Measurements from ENCODE around the gene CTSZ. TPM values are rescaled to one million over a fixed set of nuclear protein-coding genes. Genes with fewer than 3 reads are reported as not detected.

CTSZ gene
- total RNA-seq, 2 donors from 2014 or later: 93.6 to 130 TPM

DNA sequence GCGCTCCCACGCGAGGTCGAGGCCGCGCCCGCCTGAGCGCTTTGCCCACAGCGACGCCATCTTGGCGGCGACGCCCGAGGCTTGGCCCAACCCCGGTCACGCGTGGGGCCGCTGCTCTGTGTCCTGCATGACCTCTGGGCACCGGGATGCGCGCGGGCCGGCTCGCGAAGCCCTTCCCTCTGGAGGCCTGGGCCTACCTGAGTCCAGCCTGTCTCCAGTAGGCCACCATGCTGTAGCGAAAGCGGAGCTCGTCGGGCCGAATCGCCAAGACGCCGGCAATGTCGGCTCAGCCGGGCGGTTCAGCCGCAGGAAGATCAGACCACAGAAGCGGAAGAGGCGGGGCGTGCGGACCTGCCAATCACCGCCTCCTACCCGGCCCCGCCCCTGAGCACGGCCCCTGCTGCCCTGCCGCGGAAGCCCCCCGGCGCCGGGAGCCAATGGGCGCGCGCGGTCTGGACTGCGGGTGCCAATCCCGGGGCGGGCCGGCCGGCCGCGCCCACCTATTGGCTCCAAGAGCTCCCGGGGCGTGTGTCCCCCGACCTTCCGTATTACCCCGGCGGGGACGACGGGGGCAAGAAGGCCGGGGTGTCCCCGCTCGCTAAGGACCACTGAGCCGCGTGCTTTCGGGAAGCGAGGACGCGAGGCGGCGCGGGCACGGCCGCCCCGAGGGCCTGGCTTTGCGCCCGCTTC, 25.1 kb upstream of the CTSZ start, which contains the start of gene ATP5F1E:
TSS of gene ATP5F1E (minus strand) at position 313 of the 690 bp plus-strand sequence. CDS start at position 229, 84 bp downstream.
- WGBS: 0% methylated on average over 34 of the region's 86 CpGs
- peak; percentile 95 for DNase-seq (ENCODE audit: low spot score)
- TF ChIP-seq POLR2AphosphoS5 (IDR thresholded peaks at IDR 0.05) (peak; percentile 77), POLR2A (IDR thresholded peaks at IDR 0.05) (peak; percentile 71)
- TF ChIP-seq, protein P1, sequence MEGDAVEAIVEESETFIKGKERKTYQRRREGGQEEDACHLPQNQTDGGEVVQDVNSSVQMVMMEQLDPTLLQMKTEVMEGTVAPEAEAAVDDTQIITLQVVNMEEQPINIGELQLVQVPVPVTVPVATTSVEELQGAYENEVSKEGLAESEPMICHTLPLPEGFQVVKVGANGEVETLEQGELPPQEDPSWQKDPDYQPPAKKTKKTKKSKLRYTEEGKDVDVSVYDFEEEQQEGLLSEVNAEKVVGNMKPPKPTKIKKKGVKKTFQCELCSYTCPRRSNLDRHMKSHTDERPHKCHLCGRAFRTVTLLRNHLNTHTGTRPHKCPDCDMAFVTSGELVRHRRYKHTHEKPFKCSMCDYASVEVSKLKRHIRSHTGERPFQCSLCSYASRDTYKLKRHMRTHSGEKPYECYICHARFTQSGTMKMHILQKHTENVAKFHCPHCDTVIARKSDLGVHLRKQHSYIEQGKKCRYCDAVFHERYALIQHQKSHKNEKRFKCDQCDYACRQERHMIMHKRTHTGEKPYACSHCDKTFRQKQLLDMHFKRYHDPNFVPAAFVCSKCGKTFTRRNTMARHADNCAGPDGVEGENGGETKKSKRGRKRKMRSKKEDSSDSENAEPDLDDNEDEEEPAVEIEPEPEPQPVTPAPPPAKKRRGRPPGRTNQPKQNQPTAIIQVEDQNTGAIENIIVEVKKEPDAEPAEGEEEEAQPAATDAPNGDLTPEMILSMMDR (IDR thresholded peaks at IDR 0.05): peak in 2 of 4 experiments; percentile 5 to 7
- no peaks in the 10 kb centered on the region for H3K9me3 ChIP-seq
- peak within 1 kb of the TSS; percentile 66 to 68 for H3K4me3 ChIP-seq
- H3K4me1 ChIP-seq (replicated peaks): peaks cover 7% of the 10 kb centered on the region
- H3K27me3 ChIP-seq (replicated peaks; ENCODE audit: insufficient read depth): no peaks in the 10 kb centered on the region
- intact Hi-C loops (cut with DNase I): loop anchor here (5.0 kb wide), 3 partner anchors 50 to 140 kb away; partner anchors contain the start of gene NELFCD
- no peaks in the 10 kb centered on the region for H3K36me3 ChIP-seq
- H3K27ac ChIP-seq: peak within 1 kb of the TSS; percentile 84

DNA sequence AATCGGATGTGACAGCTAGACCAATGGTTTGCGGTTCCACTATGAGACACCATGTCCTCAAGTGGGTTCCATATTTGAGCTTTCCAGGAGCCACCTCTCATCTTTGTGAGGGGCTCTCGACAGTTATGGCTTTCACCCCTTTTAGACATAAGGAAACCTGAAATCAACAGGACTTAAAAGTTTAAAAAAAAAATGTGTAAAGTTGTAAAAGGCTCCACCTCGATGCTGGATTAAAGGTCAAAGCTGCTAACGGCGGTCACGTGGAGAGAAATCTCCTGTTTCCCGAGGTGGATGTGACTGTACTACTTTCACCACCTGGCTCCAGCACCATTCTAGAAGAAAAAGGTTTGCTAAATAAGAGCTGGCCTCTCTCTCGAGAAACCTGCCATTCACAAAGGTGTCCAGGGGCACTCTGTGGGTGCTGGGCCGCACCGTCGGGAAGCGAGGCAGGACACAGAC, 24.5 kb upstream of the CTSZ start:
- H3K4me3 ChIP-seq: peak overlapping the region; percentile 66 to 68
- H3K27ac ChIP-seq: peak overlapping the region; percentile 84
- H3K4me1 ChIP-seq (replicated peaks): peaks cover 7% of the 10 kb centered on the region
- intact Hi-C loops (cut with DNase I): loop anchor here (5.0 kb wide), 3 partner anchors 49 to 139 kb away; partner anchors contain the start of gene NELFCD
- no peak for TF ChIP-seq POLR2A (IDR thresholded peaks at IDR 0.05)
- no peak for DNase-seq (ENCODE audit: low spot score)
- H3K27me3 ChIP-seq (replicated peaks; ENCODE audit: insufficient read depth): no peaks in the 10 kb centered on the region
- H3K9me3 ChIP-seq: no peaks in the 10 kb centered on the region
- 14% methylated on average over 13 of the region's 13 CpGs for WGBS
- no peaks in the 10 kb centered on the region for H3K36me3 ChIP-seq

DNA sequence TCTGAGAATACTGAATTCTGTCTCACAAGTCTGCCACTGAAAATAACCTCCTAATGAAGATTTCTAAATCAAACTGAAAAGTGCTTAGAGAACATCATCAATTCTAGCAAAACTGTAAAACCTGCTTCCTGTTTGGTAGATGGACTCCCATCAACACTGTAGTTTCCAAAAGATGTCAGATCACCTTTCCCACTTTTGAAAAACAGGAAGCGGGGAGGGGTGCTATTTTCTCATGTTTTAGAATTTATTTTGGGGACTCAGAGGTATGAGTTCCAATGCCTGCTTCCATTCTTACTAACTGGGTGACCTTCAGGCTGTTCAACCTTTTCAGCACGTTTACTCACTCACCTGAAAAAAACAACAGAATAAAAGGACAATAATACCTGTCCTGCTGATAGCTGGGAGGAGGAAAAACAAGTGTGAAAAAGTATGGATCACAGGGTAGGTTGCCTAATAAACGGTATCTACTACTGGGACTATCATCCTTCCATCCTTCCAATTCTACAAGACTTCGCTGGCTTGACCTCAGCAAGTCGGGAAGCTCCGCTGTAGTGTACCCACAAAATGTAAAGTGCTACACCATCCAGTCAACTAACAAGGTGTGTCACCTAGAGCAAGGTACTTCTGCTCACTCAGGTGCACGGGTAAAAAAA, 24.0 kb upstream of the CTSZ start:
- WGBS: 71% methylated on average over 7 of the region's 7 CpGs
- Histone ChIP-seq H3K27ac (no peak overlapping the region), H3K4me1 (replicated peaks) (peaks cover 7% of the 10 kb centered on the region), H3K9me3 (no peaks in the 10 kb centered on the region), H3K36me3 (no peaks in the 10 kb centered on the region), H3K27me3 (replicated peaks; ENCODE audit: insufficient read depth) (no peaks in the 10 kb centered on the region), H3K4me3 (peak overlapping the region; percentile 66 to 68)
- TF ChIP-seq POLR2A (IDR thresholded peaks at IDR 0.05) (no peak), POLR2AphosphoS5 (IDR thresholded peaks at IDR 0.05) (no peak)
- TF ChIP-seq, protein P1 (IDR thresholded peaks at IDR 0.05): no peak
- intact Hi-C loops (cut with DNase I): loop anchor here (5.0 kb wide), 3 partner anchors 49 to 139 kb away; partner anchors contain the start of gene NELFCD
- DNase-seq (ENCODE audit: low spot score): no peak

DNA sequence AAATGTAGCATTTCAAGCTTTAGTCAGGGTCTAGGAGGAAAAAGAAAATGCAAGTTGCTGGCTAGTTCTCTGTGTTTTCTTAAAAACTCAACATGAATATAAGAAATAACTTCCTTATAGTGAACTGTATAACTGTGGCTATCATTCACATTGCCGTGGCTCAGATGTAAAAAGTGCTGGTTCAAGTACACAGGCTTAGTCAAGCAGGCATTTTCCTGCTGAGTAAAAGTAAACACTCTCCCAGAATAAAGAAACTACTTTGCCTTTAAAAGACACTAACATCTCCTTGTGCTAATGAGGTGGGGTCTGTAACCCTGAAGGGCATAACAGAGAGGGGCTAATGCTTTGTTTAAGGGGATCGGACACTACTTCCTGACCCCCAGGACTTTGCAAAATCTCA, 21.8 kb upstream of the CTSZ start:
- Histone ChIP-seq H3K36me3 (no peaks in the 10 kb centered on the region), H3K4me3 (no peak overlapping the region), H3K27me3 (replicated peaks; ENCODE audit: insufficient read depth) (no peaks in the 10 kb centered on the region), H3K4me1 (replicated peaks) (peaks cover 7% of the 10 kb centered on the region), H3K27ac (no peak overlapping the region), H3K9me3 (no peaks in the 10 kb centered on the region)
- TF ChIP-seq, protein P1 (IDR thresholded peaks at IDR 0.05): no peak
- TF ChIP-seq POLR2AphosphoS5 (IDR thresholded peaks at IDR 0.05): no peak
- no peak for TF ChIP-seq POLR2A (IDR thresholded peaks at IDR 0.05)
- intact Hi-C loops (cut with DNase I): no loop called here
- DNase-seq (ENCODE audit: low spot score): no peak
- 49% methylated on average over 2 of the region's 2 CpGs for WGBS

DNA sequence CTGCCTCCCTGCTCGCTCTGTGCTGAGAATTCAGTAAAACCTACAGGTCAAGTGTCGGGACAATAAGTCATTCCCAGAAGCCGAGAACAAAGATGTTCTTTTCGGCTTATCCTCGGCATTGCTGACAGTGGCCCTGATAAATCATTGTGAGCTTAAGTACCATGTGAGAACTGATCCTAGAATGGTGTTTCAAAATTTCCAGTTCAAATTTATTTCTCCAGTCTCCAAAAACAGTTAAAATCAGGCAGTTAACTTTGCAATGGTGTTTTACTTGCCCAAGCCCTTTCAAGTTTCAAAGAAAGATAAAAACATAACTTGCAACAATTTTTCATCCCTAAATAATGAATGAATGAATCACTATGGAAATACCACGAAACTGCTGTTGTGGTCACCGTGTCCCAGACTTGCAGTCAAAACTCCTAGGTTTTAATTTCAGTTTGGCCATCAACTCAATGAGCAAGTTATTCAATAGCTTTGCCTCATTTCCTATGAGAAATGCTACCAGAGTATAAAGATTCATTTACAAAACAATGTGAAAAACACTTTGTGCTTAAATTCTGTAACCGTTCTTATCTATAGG, 20.8 kb upstream of the CTSZ start:
- Histone ChIP-seq H3K4me1 (replicated peaks) (peaks cover 7% of the 10 kb centered on the region), H3K27ac (no peak overlapping the region), H3K4me3 (no peak overlapping the region), H3K27me3 (replicated peaks; ENCODE audit: insufficient read depth) (no peaks in the 10 kb centered on the region), H3K9me3 (no peaks in the 10 kb centered on the region), H3K36me3 (no peaks in the 10 kb centered on the region)
- WGBS: 64% methylated on average over 8 of the region's 8 CpGs
- no peak for TF ChIP-seq POLR2A (IDR thresholded peaks at IDR 0.05)
- no peak for TF ChIP-seq POLR2AphosphoS5 (IDR thresholded peaks at IDR 0.05)
- intact Hi-C loops (cut with DNase I): no loop called here
- DNase-seq (ENCODE audit: low spot score): no peak
